Tibial nerve (tissue), 4 donors: Measurements from ENCODE around the gene PDGFA.

Experiments used
- CTCF ChIP-seq, 5 experiments: fragments of 200-600 bp in 3 of 5; fragments of 450-650 bp in 2 of 5; sonication (generic) in 3 of 5; IDR thresholded peaks; one replicate each; pipeline ENCODE4 v1.5.1; 2016 to 2019; ENCODE audit warnings: antibody characterized with exemption in 5 of 5, mild to moderate bottlenecking in 3 of 5, moderate library complexity in 2 of 5
- EP300 ChIP-seq, 2 donors: sonication (generic); formaldehyde crosslinking; IDR thresholded peaks; one replicate each; pipeline ENCODE4 v1.6.1; 2017; ENCODE audit warnings: antibody characterized with exemption in 2 of 2, mild to moderate bottlenecking in 1 of 2

- TF ChIP-seq CTCF (IDR thresholded peaks at IDR 0.05) (no peak), EP300 (IDR thresholded peaks at IDR 0.05) (no peak)
Measured at GRCh38 chr7:474605-475424, 44.8 kb downstream of the PDGFA start.
